Mesodermal cell (in vitro differentiated cells): ENCODE measurements around the gene NEMP1. TPM values are rescaled to one million over a fixed set of nuclear protein-coding genes. Genes with fewer than 3 reads are reported as not detected.
"Not testable (repeated sequence)": the region's sequence is repeated elsewhere in the genome, so short reads cannot be mapped to it uniquely, and the experiment has no call there.

Experiments
- H3K27ac ChIP-seq: 2 replicates; pipeline ENCODE4 v1.7.0; 2013; ENCODE audit warnings: mild to moderate bottlenecking, low read depth, low read length, moderate library complexity; ENCODE audit not compliant: severe bottlenecking
- H3K36me3 ChIP-seq: 2 replicates; pipeline ENCODE4 v1.7.1; 2013; ENCODE audit warnings: mild to moderate bottlenecking, low read length, moderate library complexity; ENCODE audit not compliant: control insufficient read depth, insufficient read depth
- H3K4me1 ChIP-seq: one replicate; pipeline ENCODE4 v1.7.1; 2013; ENCODE audit warnings: mild to moderate bottlenecking, low read length; ENCODE audit not compliant: insufficient read depth, control insufficient read depth, poor library complexity, severe bottlenecking
- H3K4me3 ChIP-seq: 2 replicates; pipeline ENCODE4 v1.7.0; 2013; ENCODE audit warnings: low read length, control low read depth, mild to moderate bottlenecking; ENCODE audit not compliant: insufficient read depth, poor library complexity, severe bottlenecking; ENCODE audit errors: extremely low read depth
- H3K9me3 ChIP-seq: 2 replicates; pipeline ENCODE4 v1.7.1; 2013; ENCODE audit warnings: mild to moderate bottlenecking, low read length, moderate library complexity; ENCODE audit not compliant: control insufficient read depth
- WGBS, 2 experiments: methylation state at CpG; one replicate each; pipeline ENCODE4 v1.1.5; 2013; ENCODE audit warnings: missing lambda C conversion rate in 2 of 2; ENCODE audit not compliant: insufficient coverage in 2 of 2; 5-methylcytosine and 5-hydroxymethylcytosine counted together
- polyA plus RNA-seq, 2 experiments: library from polyadenylated mRNA; stranded (reverse); fragments of 50-300 nt; gene quantifications; one replicate each; pipeline ENCODE4 v1.2.3, GENCODE V29; 2013

The NEMP1 gene
- polyA plus RNA-seq (2013, experiment 1 of 2): 21.3 TPM
- 19.8 TPM for polyA plus RNA-seq (2013, experiment 2 of 2)

GRCh38 chr12:57078519-57079404 is at the start of gene NEMP1:
Gene NEMP1 (minus strand): TSS chr12:57078791. CDS start chr12:57078745, 46 bp downstream.
- peak within 1 kb of the TSS; percentile 96 for H3K4me3 ChIP-seq
- 0% methylated on average over 26 to 32 of the region's 39 CpGs for WGBS, 2 experiments
- H3K27ac ChIP-seq: peak within 1 kb of the TSS; percentile 84
- peaks cover 18% of the 10 kb centered on the region for H3K36me3 ChIP-seq
- H3K9me3 ChIP-seq: no peaks in the 10 kb centered on the region
- H3K4me1 ChIP-seq: peaks cover 7% of the 10 kb centered on the region

- Histone ChIP-seq H3K36me3 (peaks cover 10% of the 10 kb centered on the region), H3K27ac (peak within 1 kb of the TSS; percentile 78), H3K9me3 (peaks cover 5% of the 10 kb centered on the region), H3K4me3 (peak within 1 kb of the TSS; percentile 95), H3K4me1 (peaks cover 31% of the 10 kb centered on the region)
- whole genome bisulfite sequencing, 2 experiments: 0% methylated on average over 22 to 27 of the region's 57 CpGs
These were observed 49.3 kb upstream of the NEMP1 start, which contains the start of gene LRP1 for GRCh38 chr12:57127726-57128518. Gene LRP1 (plus strand): TSS chr12:57128483. CDS start chr12:57128965, 482 bp downstream.

GRCh38 chr12:57127101-57127725 is 48.6 kb upstream of the NEMP1 start:
- Histone ChIP-seq H3K4me1 (peaks cover 24% of the 10 kb centered on the region), H3K4me3 (peak overlapping the region; percentile 95), H3K36me3 (peaks cover 10% of the 10 kb centered on the region), H3K9me3 (peaks cover 5% of the 10 kb centered on the region), H3K27ac (peak overlapping the region; percentile 78)
- 17 to 18% methylated on average over 16 of the region's 26 CpGs for whole genome bisulfite sequencing, 2 experiments

GRCh38 chr12:57126561-57126960 is 48.0 kb upstream of the NEMP1 start:
- 64 to 81% methylated on average over 7 of the region's 7 CpGs for WGBS, 2 experiments
- Histone ChIP-seq H3K9me3 (peaks cover 5% of the 10 kb centered on the region), H3K27ac (no peak overlapping the region), H3K4me1 (peaks cover 18% of the 10 kb centered on the region), H3K36me3 (peaks cover 8% of the 10 kb centered on the region), H3K4me3 (no peak overlapping the region)

- peaks cover 5% of the 10 kb centered on the region for H3K9me3 ChIP-seq
- H3K36me3 ChIP-seq: peaks cover 4% of the 10 kb centered on the region
- H3K27ac ChIP-seq: no peak overlapping the region
- 95 to 100% methylated on average over 4 to 8 of the region's 11 CpGs for WGBS, 2 experiments
- peaks cover 13% of the 10 kb centered on the region for H3K4me1 ChIP-seq
- no peak overlapping the region for H3K4me3 ChIP-seq
These were observed 47.5 kb upstream of the NEMP1 start for GRCh38 chr12:57126061-57126460.

GRCh38 chr12:57124261-57124877 is 45.8 kb upstream of the NEMP1 start:
- Histone ChIP-seq H3K27ac (no peak overlapping the region), H3K4me1 (no peaks in the 10 kb centered on the region)
- 26 to 38% methylated on average over 7 to 8 of the region's 10 CpGs for WGBS, 2 experiments

GRCh38 chr12:57123813-57124212 is 45.2 kb upstream of the NEMP1 start:
- WGBS, 2 experiments: 33% methylated on average over 1 of the region's 2 CpGs; no CpG with 5 or more reads in 1 of the 2 experiments
- peaks cover under 1% of the 10 kb centered on the region for H3K4me1 ChIP-seq

More at GRCh38 chr12:57124261-57124877, 45.8 kb upstream of the NEMP1 start:
- H3K36me3 ChIP-seq: no peaks in the 10 kb centered on the region
- H3K4me3 ChIP-seq: no peak overlapping the region
- peaks cover 5% of the 10 kb centered on the region for H3K9me3 ChIP-seq

GRCh38 chr12:57120718-57121117 is 42.1 kb upstream of the NEMP1 start:
- not testable (repeated sequence) for H3K4me1 ChIP-seq, H3K4me3 ChIP-seq, H3K9me3 ChIP-seq, H3K27ac ChIP-seq, H3K36me3 ChIP-seq
- 88 to 98% methylated on average over 10 to 11 of the region's 11 CpGs for WGBS, 2 experiments

More at GRCh38 chr12:57123813-57124212, 45.2 kb upstream of the NEMP1 start:
- Histone ChIP-seq H3K36me3 (no peaks in the 10 kb centered on the region), H3K27ac (no peak overlapping the region), H3K9me3 (peaks cover 5% of the 10 kb centered on the region), H3K4me3 (no peak overlapping the region)

GRCh38 chr12:57119294-57120085 is 40.9 kb upstream of the NEMP1 start:
- Histone ChIP-seq H3K27ac (no peak overlapping the region), H3K4me1 (peaks cover 7% of the 10 kb centered on the region), H3K4me3 (no peak overlapping the region), H3K36me3 (no peaks in the 10 kb centered on the region), H3K9me3 (peaks cover 5% of the 10 kb centered on the region)
- WGBS, 2 experiments: 93 to 100% methylated on average over 1 to 2 of the region's 5 CpGs
